NCI-H2107 (cell line): ENCODE data around the gene ACTA2.

Experiments used
- DNase-seq: peaks from one replicate; lab custom pipeline; 2025; lab: John Stamatoyannopoulos, UW

Gene ACTA2

DNA sequence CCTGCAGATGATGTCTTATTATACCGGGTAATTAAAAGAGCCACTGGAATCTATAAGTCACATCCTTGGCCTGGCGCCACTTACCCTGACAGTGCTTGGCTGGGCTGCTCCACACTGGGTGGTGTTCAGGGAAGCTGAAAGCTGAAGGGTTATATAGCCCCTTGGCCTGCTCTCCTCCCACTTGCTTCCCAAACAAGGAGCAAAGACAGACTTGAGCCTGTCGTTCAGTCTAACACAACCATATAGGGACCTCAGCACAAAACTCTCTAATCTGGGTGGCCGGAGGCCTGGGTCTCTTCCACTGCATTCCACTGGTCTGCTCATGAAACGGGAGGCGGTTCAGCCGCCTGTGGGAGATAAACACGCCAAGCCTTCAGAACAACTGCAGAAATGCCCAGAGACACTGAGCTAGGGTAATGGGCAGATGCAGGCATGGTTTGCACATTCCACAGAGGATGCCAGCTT, at the start of gene ACTA2:
Gene ACTA2, minus strand, starts transcription at position 127 of the 465 bp plus-strand sequence. CDS start 3,843 bp downstream, outside the sequence.
- no peak for DNase-seq

DNA sequence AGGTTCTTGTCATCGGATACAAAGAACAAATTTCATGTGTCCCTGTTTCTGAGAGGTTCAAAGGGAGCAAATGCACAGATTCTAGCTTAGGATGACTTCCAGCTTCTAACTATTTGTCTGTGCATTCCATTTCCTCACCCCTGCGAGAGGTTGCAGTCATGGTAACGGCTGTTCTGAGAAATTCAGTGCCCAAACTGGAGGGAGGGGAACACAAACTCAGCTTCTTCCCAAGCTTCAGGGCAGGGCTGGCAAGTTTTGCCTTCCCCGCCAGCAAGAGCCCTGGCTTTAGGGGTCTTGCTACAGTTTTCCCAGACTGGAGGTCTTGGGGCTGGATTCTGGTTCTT, 49.1 kb upstream of the ACTA2 start:
- DNase-seq: no peak

DNA sequence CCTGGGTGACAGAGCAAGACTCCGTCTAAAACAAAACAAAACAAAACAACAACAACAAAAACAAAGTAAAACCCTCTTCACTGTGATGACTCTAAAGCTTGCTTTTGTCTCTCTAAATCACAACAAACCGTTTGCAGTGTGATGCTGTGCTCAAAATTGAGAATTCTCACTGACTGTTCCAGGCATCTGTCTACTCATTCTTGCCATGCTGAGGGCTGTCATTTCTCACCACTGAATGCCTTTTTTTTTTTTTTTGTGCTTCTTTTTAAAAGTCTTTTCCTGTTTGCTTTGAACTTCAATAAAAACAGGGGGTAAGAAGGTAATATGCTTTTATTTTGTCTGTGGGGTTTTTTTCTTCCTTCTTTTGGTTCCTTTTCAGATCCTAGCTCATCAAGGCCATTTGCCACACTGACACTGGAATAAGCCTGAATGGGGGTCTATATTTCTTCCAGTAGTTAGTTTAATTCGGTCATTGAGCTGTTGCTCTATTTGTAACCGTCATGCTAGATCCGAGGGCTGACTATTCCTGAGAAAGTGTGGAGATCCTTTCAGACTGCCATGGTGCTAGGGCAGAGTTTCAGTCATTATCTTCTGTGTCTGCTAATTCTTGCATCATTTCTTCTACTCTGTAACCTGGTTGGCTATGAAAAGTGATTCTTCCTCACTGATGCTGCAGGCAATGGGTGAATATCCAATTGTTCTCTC, 48.6 kb upstream of the ACTA2 start:
- no peak for DNase-seq

DNA sequence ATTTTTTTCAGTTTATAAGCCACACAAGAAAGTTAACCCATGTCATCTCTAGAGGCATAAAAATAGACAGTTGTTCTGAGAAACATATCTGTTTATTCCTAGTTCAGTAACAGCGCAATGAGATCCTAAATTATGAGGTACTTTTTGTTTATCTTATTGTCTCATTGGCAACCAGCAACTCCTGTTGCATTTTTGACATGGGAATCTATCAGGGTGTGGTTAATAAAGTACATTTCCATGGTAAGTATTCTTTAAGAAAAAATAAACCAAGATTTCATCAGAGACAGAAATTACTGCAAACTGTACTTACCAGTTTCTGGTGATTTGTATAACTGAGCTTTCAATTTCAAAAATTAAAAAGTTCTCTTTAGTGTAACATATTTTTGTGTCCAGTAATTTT, 47.1 kb upstream of the ACTA2 start:
- DNase-seq: no peak

DNA sequence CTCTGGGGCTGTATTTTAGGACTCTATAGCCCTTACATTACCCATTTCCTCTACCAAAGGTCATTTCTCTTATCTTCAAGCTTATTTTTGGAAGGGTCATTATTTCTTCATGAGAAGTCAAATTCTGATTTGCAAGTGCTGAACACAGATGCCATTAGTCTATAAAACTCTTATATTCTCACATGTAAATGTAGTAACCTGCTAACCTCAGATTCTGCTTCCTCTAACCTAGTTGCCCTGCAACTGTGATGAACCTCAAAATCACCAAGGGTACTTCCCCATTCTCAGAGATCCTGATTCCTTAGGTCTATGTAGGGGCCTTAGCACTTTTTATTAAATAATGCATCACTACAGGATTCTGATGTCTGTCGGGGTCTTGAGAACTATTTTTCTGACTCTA, 44.4 kb upstream of the ACTA2 start:
- DNase-seq: no peak

DNA sequence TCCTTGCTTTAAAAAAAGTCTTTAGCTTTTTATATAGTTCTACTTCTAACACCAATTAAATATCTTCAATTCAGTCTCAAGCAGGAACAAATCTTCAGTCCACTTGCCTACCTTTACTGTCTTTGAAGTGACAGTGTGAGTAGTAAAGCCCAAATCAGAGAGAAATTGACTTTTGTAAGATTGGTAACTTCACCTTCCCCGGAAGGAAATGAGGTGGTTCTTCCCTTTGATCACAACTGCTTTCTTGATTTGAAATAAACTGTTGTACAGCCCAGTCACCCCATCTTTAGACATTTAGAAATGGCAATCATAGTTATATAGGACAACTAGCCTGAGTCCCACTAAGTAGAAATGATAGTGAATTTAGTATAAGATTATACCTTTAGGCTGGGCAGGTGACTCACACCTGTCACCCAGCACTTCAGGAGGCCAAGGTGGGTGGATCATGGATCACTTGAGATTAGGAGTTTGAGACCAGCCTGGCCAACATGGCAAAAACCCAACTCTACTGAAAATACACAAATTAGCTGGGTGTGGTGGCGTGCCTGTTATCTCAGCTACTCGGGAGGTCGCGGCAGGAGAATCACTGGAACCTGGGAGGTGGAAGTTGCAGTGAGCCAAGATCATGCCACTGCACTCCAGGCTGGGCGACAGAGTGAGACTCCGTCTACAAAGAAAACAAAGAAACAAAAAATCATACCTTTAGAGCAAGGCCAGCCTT, 42.7 kb upstream of the ACTA2 start:
- DNase-seq: no peak

DNA sequence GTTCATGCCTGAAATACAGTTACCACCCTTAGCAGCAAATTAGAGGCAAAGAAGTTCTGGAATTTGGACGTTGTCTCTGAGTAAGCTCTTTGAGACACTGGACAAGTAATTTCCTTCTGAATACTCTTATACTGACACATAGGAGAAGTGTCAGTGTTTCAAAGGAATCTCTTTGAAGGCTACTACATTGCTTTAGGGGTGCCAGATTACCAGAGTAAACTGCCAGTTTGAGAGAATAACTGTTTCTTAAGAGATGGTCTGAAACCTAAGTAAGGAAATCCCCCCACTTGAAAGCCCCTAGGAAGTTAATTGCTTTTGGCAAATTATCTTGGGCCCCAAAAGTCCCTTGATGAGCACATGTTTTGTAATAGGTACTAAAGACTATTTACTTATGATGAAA, 41.4 kb upstream of the ACTA2 start:
- no peak for DNase-seq

DNA sequence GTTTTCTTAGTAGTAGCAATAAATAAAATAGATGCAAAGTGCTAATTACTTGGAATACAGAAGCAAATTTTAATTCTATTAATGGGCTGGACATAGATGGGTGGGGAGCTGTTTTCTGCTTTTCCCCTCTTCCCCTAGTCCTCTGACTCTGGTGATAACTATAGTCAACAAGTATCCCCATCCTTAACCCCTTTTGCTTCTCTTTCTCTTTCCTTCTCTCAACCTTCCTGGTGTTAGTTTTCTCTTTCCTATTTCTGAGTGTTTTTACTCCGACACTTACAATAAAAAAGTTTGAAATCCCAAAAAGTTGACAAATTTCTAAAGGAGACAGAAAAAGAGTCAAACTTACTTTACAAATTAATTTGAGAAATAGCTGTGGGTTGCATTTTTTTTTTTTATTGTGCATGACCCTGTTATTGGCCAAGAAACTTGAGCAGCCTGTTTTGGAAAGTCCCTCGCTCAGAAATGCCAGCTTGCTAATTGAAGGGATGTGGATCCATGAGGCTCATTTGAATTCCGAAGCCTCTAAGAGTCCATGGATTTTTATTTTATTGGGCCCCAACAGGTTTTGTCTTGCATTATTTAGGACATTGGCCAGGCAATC, 40.5 kb upstream of the ACTA2 start:
- DNase-seq: no peak

DNA sequence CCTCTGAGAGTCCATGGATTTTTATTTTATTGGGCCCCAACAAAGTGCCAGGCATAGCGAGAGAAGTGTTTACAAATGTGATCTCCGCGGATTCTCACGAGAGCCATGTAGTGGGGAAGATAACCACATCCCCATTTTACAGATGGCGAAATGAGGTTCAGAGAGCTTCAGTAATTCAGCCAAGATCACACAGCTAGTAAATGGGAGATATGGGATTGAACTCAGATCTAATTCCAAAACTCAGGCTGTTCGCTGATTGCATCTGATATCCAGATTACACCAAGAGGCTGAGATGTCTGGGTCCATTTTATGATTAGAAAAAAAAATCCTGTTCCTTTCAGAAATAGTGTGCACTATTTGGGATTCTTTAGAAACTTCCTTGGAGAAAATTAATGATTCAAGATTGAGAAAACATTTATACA, 39.3 kb upstream of the ACTA2 start:
- DNase-seq: no peak

DNA sequence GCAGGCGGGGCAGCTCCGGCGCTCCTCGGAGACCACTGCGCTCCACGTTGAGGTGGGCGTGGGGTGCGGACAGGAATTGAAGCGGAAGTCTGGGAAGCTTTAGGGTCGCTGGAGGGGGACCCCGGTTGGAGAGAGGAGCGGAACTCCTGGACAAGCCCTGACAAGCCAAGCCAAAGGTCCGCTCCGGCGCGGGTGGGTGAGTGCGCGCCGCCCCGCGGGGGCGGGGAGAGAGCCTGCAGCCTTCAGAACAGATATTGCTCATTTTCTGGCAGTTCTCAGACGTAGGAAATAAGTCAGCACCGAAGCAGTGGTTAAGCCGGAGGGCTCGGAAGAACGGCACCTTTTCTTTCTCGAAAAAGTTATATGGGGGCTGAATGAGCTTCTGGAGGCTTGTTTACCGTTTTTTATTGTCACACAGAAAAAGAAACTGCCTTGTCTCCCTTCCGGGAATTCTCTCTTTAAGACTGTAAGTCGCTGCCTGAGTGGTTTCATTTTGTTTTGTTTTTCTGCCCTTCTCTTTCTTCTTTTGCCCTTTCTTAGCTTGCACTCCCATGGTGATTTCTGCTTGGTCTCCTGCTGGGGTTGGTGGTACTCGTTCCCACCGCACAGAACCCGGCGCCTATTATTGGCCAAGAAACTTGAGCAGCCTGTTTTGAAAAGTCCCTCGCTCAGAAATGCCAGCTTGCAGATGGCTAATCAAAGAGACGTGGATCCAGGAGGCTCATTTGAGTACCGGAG, 38.8 kb upstream of the ACTA2 start:
- no peak for DNase-seq

DNA sequence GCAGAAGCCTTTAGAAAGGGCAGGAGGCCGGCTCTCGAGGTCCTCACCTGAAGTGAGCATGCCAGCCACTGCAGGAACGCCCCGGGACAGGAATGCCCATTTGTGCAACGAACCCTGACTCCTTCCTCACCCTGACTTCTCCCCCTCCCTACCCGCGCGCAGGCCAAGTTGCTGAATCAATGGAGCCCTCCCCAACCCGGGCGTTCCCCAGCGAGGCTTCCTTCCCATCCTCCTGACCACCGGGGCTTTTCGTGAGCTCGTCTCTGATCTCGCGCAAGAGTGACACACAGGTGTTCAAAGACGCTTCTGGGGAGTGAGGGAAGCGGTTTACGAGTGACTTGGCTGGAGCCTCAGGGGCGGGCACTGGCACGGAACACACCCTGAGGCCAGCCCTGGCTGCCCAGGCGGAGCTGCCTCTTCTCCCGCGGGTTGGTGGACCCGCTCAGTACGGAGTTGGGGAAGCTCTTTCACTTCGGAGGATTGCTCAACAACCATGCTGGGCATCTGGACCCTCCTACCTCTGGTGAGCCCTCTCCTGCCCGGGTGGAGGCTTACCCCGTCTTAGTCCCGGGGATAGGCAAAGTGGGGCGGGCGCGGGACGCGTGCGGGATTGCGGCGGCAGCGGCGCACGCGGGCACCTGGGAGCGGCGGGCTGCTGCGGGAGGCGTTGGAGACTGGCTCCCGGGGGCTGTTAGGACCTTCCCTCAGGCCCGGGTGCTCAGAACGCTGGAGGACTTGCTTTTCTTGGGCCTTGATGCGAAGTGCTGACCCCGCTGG, 38.0 kb upstream of the ACTA2 start, which contains the start of gene FAS:
Gene FAS, plus strand, starts transcription at position 415 of the 777 bp plus-strand sequence. Its CDS starts 79 bp downstream, at position 494.
- no peak for DNase-seq

DNA sequence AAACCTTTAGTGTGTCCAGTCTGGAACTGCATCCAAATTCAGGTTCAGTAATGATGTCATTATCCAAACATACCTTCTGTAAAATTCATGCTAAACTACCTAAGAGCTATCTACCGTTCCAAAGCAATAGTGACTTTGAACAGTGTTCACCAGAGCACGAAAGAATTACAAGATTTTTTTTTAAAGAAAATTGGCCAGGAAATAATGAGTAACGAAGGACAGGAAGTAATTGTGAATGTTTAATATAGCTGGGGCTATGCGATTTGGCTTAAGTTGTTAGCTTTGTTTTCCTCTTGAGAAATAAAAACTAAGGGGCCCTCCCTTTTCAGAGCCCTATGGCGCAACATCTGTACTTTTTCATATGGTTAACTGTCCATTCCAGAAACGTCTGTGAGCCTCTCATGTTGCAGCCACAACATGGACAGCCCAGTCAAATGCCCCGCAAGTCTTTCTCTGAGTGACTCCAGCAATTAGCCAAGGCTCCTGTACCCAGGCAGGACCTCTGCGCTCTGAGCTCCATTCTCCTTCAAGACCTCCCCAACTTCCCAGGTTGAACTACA, 37.3 kb upstream of the ACTA2 start:
- DNase-seq: no peak

DNA sequence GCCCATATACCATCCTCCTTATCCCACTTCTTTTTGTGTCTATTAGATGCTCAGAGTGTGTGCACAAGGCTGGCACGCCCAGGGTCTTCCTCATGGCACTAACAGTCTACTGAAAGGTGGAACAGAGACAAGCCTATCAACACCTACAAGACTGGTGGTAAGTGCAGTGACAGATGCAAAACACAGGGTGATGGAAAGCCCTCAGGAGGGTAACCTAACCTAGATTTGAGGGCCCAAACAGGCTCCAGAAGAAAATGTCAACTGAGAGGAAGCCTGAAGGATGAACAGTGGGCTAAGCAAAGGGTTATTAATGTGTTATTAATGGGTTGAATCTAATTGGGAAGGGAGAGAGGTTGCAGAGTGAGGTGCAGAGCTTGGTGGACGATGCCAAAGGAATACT, 36.9 kb upstream of the ACTA2 start:
- DNase-seq: no peak

DNA sequence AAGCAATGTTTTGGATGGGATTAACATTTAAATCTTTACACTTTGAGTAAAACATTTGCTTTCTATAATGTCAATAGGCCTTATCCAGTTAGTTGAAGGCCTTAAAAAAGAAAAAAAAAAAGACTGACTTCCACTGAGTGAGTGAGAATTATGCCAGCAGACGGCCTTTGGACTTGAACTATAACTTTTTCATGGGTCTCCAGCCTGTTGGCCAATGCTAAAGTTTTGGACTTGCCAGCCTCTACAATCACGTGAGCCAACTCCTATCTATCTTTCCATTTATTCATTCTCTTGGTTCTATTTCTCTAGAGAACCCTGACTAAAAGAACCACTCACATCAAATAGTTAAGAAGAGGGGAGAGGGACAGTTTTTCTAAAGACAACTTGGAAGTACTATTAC, 35.3 kb upstream of the ACTA2 start:
- DNase-seq: no peak

DNA sequence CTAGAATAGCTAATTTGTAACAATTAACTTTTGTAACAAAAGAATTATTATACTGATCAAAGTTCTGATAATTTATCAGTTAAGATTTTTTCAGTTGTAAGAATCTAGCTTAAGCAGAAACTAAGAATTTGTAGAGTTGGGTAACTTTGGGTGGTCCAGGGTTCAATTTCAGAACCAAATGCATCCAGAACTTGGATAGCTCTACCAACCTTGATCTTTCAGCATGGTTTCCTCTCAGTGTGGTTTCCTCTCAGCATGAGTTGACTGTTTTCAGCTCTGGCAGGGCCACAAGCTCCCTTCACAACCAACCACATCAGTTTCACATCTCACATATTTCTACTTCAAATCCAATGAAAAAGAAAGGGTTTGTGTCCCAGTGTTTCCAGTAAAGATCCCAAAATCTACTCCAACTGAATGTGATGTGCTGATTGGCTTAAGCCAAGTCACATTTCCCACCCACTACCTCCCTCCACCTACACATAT, 34.7 kb upstream of the ACTA2 start:
- DNase-seq: no peak

DNA sequence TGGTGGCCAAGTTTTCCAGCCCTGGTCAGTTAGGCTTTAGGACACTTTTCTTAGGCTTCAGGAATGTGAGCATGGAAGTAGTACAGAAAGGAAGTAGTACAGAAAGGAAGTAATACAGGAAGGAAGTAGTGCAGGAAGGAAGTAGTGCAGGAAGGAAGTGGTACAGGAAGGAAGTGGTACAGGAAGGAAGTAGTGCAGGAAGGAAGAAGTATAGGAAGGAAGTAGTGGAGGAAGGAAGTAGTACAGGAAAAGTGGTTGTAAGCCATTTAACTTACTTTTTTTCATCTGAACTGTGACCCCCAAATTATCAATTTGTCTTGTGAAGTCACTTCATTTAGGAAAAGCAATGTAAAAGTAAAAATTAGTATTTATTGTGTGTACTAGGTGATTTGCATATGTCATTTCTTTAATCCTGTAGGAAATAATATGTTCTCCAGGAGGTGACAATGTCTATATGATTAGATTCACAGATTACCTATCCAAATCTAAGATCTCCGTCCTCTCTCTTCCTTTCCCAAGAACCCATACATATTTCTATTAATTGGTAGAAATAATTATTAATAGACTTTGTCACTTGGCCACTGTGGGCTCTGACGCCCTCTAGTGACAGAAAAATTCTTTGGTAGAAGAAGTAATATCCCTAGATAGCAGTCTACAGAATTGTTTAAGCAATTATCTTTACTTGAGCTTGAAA, 34.1 kb upstream of the ACTA2 start:
- no peak for DNase-seq

DNA sequence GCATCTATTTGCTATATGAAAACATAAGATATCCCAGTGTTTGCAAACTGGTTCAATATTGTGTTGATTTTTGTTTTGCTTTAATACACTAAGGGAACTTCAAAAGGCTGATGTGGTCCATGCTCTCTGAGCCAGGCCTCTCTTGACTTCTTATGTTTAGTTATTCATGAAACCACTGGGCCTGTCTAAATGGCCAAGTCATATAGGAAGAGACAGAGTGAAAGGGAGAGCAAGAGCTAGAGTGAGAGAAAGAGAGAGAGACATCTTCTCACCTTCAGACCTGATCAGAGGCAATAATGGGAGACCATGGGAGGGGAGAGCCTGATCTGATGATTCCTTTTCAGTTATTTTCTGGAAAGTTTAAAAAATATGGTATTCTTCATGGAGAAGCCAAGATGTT, 32.0 kb upstream of the ACTA2 start:
- DNase-seq: no peak

DNA sequence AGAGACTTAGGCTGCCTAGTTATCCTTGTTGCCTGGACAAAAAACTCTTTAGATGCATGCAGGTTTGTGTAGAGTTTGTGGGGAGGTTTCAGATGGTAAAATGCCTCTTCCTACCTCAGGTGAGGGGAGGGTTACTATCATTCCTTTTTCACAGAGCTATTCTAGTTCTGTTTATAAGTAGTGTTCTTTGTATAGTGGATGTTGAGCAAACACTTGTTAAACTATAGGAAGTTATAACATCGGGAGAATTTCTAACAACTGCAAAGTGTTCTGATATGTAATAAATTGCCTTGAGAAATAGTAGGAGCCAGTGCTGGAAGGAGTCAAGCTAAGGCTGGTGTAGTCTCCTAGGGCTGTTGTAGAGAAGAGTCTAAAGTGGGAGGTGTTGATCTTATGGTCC, 31.4 kb upstream of the ACTA2 start:
- DNase-seq: no peak

DNA sequence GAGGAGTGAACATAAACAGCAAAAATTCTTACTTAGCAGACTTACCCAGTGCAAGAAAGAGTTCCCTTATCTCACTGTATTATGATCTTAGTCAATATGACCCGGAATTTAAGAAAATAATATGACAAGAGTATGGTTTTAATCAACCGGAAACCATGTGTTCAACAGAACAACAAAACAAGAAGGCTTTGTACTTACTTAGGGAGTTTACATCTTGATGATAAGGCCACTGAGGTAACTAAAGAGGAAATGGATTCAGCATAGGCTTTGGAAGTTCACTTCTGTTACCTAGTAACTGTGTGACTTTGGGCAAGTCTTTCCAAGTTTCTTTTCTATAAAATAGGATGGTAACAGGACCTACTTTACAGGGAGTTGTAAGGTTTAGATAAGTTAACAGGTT, 30.6 kb upstream of the ACTA2 start:
- DNase-seq: no peak

DNA sequence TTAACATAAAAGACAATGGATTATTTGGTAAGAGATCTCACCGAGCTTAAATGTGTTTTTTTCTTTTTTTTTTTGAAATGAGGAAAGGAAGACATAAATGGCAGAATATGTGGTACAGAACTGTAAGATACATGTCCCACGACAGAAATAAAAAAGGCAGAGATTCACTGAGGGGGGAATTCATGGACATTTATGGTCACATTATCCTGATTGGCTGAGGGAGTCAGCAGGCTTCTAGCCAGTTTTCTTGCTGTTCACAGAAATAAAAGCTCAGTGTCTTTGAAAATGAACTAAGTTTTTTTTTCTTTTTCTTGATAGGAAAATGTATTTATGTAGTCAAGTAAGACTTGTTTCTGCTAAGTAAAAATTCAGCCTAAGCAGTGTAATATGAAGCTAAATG, 29.8 kb upstream of the ACTA2 start:
- no peak for DNase-seq

DNA sequence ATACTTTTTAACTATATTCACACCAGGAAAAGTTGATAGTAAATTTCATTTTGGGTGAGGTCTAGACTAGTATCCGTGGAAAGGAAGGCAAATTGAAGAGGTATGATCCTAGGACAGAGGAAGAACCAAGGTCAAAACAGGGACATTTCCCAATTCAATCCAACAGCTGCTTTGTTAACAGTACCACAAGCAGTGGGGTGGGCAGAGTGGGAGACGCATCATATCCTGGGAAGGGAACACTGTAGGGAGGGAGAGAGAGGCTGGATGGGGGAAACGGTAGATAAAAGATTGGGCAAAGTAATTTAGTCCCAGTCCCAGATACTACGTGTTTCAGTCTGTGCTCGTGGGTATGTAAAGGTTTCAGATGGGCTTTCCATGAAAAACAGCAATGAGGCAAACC, 28.9 kb upstream of the ACTA2 start:
- no peak for DNase-seq
